NCI-H146 treated with DMSO at 0.1 percent for 48 hours (cell line): ENCODE measurements around the gene CMTM4.
"Not testable (repeated sequence)": the region's sequence is repeated elsewhere in the genome, so short reads cannot be mapped to it uniquely, and the experiment has no call there.

ENCODE experiments used
- DNase-seq: peaks from one replicate; lab custom pipeline; 2025; ENCODE audit not compliant: unreplicated experiment; lab: John Stamatoyannopoulos, UW

CMTM4 gene

GRCh38 chr16:66705790-66706505 lies 9.4 kb upstream of the CMTM4 start:
- no peak for DNase-seq

DNA sequence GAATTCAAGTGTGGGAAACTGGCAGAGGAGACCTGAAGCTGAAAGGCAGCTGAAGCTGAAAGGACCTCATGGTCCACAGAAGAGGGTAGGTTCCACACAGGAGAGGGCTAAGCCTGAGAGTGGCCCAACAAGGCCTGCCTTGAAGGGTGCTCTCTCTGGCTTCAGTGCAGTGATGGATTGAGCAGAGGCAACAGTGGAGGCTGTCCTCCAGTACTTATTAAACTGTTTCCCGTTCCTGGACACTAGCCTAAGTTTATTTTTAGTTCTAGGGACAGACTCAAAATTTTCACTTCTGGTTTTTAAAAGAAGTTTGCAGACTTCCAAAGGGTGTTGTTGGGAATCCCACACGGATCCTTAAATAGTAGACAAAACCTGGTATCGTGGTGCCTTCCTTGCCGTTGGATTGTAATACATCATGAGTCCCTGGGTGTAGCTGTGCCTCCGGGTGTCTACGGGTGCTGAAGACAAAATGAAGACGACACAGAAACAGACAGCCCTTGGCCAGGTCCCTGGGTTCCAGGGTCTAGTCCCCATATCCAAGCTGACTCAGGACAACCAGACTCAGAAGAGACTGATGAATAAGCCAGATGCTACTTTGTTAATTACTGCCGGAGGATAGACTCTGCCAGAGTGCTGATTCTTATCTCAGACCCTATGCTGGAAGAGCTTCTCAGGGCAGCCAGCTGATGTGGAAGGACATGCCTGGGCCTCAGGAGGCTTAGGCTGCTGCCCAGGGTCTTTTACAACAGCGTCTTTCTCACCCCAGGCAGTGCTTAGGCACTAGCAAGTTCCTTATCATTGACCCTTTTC lies 7.1 kb upstream of the CMTM4 start:
- DNase-seq: no peak

- no peak for DNase-seq
These were observed 5.0 kb upstream of the CMTM4 start for GRCh38 chr16:66701516-66701915.

- no peak for DNase-seq
These were observed 4.5 kb upstream of the CMTM4 start for GRCh38 chr16:66701026-66701425.

GRCh38 chr16:66699898-66700297 lies 3.4 kb upstream of the CMTM4 start:
- DNase-seq: no peak

DNA sequence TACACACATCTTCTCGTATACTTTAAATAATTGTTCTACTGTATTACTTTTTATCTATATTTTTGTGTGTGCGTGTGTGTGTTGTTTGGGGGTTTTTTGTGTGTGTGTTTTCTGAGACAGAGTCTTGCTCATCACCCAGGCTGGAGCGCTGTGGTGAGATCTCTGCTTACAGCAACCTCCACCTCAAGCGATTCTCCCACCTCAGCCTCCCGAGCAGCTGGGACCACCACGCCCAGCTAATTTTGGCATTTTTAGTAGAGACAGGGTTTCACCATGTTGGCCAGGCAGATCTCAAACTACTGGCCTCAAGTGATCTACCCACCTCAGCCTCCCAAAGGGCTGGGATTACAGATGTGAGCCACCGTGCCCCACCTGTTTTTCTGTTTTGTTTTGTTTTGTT lies 1.5 kb upstream of the CMTM4 start:
- DNase-seq: no peak

GRCh38 chr16:66695935-66696668 lies 441 bp downstream of the CMTM4 start:
- DNase-seq: peak; percentile 7

GRCh38 chr16:66695471-66695934 lies 1.0 kb downstream of the CMTM4 start:
- no peak for DNase-seq

GRCh38 chr16:66693149-66693548 lies 3.4 kb downstream of the CMTM4 start:
- no peak for DNase-seq

DNA sequence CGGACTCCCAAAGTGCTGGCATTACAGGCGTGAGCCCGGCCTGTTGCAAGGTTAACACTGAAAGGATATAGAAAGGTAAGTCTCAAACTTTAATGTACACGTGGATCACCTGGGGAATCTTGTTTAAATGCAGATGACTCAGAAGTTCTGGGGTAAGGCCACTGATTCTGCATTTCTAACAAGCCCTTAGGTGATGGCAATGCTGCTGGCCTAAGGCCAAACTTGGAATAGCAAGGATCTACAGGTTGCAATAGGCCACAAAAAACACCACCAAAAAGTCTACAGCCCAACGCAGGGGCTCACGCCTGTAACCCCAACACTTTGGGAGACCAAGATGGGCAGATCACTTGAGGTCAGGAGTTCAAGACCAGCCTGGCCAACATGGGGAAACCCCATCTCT lies 4.2 kb downstream of the CMTM4 start:
- no peak for DNase-seq

GRCh38 chr16:66691234-66691633 lies 5.3 kb downstream of the CMTM4 start:
- no peak for DNase-seq

GRCh38 chr16:66690106-66690847 lies 6.3 kb downstream of the CMTM4 start:
- DNase-seq: no peak

DNA sequence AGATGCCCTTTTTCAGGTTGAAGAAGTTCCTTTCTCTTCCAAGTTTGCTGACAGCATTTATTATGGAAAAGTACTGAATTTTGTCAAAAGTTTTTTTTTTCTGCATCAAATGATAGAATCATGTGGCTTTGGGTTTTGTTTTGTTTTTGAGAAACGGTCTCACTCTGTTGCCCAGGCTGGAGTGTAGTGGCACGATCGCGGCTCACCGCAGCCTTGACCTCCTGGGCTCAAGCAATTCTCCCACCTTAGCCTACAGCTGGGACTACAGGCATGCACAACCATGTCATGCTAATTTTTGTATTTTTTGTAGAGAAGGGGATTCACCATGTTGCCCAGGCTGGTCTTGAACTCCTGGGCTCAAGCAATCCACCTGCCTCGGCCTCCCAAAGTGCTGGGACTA lies 7.3 kb downstream of the CMTM4 start:
- no peak for DNase-seq

- no peak for DNase-seq
These were observed 8.5 kb downstream of the CMTM4 start for GRCh38 chr16:66687906-66688625.

- not testable (repeated sequence) for DNase-seq
These were observed 10.9 kb downstream of the CMTM4 start for GRCh38 chr16:66685501-66686115.

DNA sequence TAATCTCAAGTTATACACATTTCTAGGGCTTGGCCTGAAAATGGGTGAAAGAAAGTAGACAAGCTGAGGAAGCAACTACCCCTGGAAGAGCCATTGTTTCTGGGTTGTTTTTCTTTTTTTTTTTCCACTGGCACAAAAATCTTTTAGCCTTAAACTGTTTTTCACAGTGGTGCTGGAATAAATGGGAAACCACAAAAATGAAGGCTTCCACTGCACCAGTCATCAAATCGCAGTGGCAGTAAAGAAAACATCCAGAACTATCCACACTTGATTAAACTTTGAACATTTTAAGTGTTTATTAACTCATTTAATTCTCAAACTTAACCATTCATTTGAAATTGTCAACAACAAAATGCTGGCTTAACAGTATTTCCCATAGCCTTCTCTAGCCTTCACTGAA lies 14.3 kb downstream of the CMTM4 start:
- no peak for DNase-seq

GRCh38 chr16:66681676-66682075 lies 14.9 kb downstream of the CMTM4 start:
- no peak for DNase-seq

GRCh38 chr16:66678337-66678736 lies 18.2 kb downstream of the CMTM4 start:
- DNase-seq: no peak

DNA sequence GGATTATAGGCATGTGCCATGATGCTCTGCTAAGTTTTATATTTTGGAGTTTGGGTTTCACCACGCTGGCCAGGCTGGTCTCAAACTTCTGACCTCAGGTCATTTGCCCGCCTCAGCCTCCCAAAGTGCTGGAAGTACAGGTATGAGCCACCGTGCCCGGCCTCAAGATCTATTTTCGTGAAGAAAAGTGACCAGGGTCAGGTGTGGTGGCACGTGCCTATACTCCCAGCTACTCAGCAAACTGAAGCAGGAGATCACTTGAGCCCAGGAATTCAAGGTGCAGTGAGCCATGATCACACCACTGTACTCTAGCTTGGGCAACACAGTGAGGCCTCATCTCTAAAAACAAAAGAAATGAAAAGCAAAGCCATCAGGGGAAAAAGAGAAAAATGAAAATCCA lies 18.7 kb downstream of the CMTM4 start:
- no peak for DNase-seq

- DNase-seq: no peak
These were observed 19.4 kb downstream of the CMTM4 start for GRCh38 chr16:66677179-66677578.
